Vagina (tissue), 2 donors: Measurements from ENCODE around the gene ALDH2. TPM values are rescaled to one million over a fixed set of nuclear protein-coding genes. Genes with fewer than 3 reads are reported as not detected.
"Not testable (repeated sequence)": the region's sequence is repeated elsewhere in the genome, so short reads cannot be mapped to it uniquely, and the experiment has no call there.

ENCODE experiments used
- DNase-seq, 2 donors: peaks; one replicate each; pipeline ENCODE4 v3.0.0-alpha.2; 2017; ENCODE audit errors: extremely low spot score in 2 of 2
- H3K27ac ChIP-seq: fragments of 200-600 bp; sonication (generic); one replicate; pipeline ENCODE4 v1.5.1; 2019
- H3K27me3 ChIP-seq: fragments of 200-600 bp; sonication (generic); one replicate; pipeline ENCODE4 v1.5.1; 2019
- H3K36me3 ChIP-seq, 2 donors: fragments of 200-600 bp; sonication (generic); one replicate each; pipeline ENCODE4 v1.5.1; 2017 to 2019
- H3K4me1 ChIP-seq: fragments of 200-600 bp; sonication (generic); one replicate; pipeline ENCODE4 v1.5.1; 2019
- H3K4me3 ChIP-seq, 2 donors: fragments of 200-600 bp; sonication (generic); 1 replicate in 1 of 2; 2 replicates in 1 of 2; pipeline ENCODE4 v1.5.1; 2016 to 2019
- H3K9me3 ChIP-seq: fragments of 200-600 bp; sonication (generic); one replicate; pipeline ENCODE4 v1.5.1; 2019
- CTCF ChIP-seq, 3 experiments: fragments of 450-650 bp in 2 of 3; fragments of 200-600 bp in 1 of 3; sonication (generic) in 1 of 3; IDR thresholded peaks; one replicate each; pipeline ENCODE4 v1.5.1; 2017 to 2019; ENCODE audit warnings: antibody characterized with exemption in 3 of 3, mild to moderate bottlenecking in 2 of 3, moderate library complexity in 2 of 3
- POLR2A ChIP-seq, 2 donors: fragments of 450-650 bp; IDR thresholded peaks; one replicate each; pipeline ENCODE4 v1.6.1; 2017; ENCODE audit warnings: antibody characterized with exemption in 2 of 2, mild to moderate bottlenecking in 2 of 2, moderate library complexity in 2 of 2
- POLR2AphosphoS5 ChIP-seq, 2 donors: sonication (generic); formaldehyde crosslinking; IDR thresholded peaks; one replicate each; pipeline ENCODE4 v1.9.0; 2017; ENCODE audit warnings: antibody characterized with exemption in 2 of 2, mild to moderate bottlenecking in 2 of 2, low read depth in 1 of 2; ENCODE audit not compliant: insufficient read depth in 1 of 2
- intact Hi-C: fragments of 100-400 bp; cut with DNase I; formaldehyde crosslinking; loops from one replicate; pipeline ENCODE4 v1.15.1; 2023
- total RNA-seq: library from RNA; depleted of rRNA; stranded (reverse); fragments of >200 nt; gene quantifications from one replicate; pipeline ENCODE4 v1.2.3, GENCODE V29; 2016

Gene ALDH2
- 97.2 TPM for total RNA-seq

GRCh38 chr12:111766608-111767361 is at the start of gene ALDH2:
Gene ALDH2 (plus strand): TSS chr12:111766933. CDS start chr12:111766983, 50 bp downstream.
- peak within 1 kb of the TSS; percentile 66 to 87 for H3K4me3 ChIP-seq
- intact Hi-C loops, result no loop called here
- DNase-seq, result no peak
- TF ChIP-seq POLR2AphosphoS5 (IDR thresholded peaks at IDR 0.05; ENCODE audit: insufficient read depth in 1 of 2, low read depth in 1 of 2) (peak in 1 of 2 donors; percentile 79), POLR2A (IDR thresholded peaks at IDR 0.05) (peak in 1 of 2 donors; percentile 77), CTCF (IDR thresholded peaks at IDR 0.05) (no peak)
- no peaks in the 10 kb centered on the region for H3K27me3 ChIP-seq
- H3K4me1 ChIP-seq, result peaks cover 54% of the 10 kb centered on the region
- no peaks in the 10 kb centered on the region for H3K9me3 ChIP-seq
- H3K27ac ChIP-seq, result peak within 1 kb of the TSS; percentile 88
- no peaks in the 10 kb centered on the region for H3K36me3 ChIP-seq

- not testable (repeated sequence) for H3K27ac ChIP-seq
Measured at GRCh38 chr12:111719316-111719715, 47.4 kb upstream of the ALDH2 start.

DNA sequence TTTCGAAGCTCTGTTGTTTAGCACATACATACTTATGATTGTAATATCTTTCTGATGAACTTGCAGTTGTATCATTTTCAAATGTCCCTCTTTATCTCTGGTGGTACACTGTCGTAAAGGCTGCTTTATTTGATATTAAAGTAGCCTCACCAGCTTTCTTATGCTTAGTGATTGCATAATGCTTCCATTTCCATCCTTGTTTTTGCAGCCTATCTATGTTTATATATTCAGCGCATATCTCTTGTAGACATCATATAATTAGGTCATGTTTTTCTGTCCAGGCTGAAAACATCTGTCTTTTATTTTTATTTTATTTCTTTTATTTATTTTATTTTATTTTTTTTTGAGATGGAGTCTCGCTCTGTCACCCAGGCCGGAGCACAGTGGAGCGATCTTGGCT is 46.3 kb upstream of the ALDH2 start:
- intact Hi-C loops, result no loop called here
- Histone ChIP-seq H3K4me3 (no peak overlapping the region), H3K36me3 (peaks cover 0 to 34% of the 10 kb centered on the region in 2 donors), H3K27ac (no peak overlapping the region), H3K27me3 (no peaks in the 10 kb centered on the region), H3K9me3 (no peaks in the 10 kb centered on the region), H3K4me1 (no peaks in the 10 kb centered on the region)
- no peak for DNase-seq
- TF ChIP-seq CTCF (IDR thresholded peaks at IDR 0.05) (no peak), POLR2AphosphoS5 (IDR thresholded peaks at IDR 0.05; ENCODE audit: insufficient read depth in 1 of 2, low read depth in 1 of 2) (no peak), POLR2A (IDR thresholded peaks at IDR 0.05) (no peak)

More at GRCh38 chr12:111719316-111719715, 47.4 kb upstream of the ALDH2 start:
- H3K36me3 ChIP-seq, result peaks cover 0 to 41% of the 10 kb centered on the region in 2 donors
- H3K4me1 ChIP-seq, DNase-seq, H3K27me3 ChIP-seq, H3K9me3 ChIP-seq, H3K4me3 ChIP-seq, intact Hi-C loops: not testable (repeated sequence)

DNA sequence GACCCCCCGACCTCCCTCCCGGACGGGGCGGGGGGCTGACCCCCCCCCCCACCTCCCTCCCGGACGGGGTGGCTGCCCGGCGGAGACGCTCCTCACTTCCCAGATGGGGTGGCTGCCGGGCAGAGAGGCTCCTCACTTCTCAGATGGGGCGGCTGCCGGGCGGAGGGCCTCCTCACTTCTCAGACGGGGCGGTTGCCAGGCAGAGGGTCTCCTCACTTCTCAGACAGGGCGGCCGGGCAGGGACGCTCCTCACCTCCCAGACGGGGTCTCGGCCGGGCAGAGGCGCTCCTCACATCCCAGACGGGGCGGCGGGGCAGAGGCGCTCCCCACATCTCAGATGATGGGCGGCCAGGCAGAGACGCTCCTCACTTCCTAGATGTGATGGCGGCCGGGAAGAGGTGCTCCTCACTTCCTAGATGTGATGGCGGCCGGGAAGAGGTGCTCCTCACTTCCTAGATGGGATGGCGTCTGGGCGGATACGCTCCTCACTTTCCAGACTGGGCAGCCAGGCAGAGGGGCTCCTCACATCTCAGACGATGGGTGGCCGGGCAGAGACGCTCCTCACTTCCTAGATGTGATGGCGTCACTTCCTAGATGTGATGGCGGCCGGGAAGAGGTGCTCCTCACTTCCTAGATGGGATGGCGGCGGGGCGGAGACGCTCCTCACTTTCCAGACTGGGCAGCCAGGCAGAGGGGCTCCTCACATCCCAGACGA is 42.9 kb upstream of the ALDH2 start:
- H3K27me3 ChIP-seq, H3K9me3 ChIP-seq, DNase-seq, intact Hi-C loops, H3K27ac ChIP-seq, H3K4me3 ChIP-seq, H3K4me1 ChIP-seq: not testable (repeated sequence)
- H3K36me3 ChIP-seq, result peaks cover 0 to 33% of the 10 kb centered on the region in 2 donors

DNA sequence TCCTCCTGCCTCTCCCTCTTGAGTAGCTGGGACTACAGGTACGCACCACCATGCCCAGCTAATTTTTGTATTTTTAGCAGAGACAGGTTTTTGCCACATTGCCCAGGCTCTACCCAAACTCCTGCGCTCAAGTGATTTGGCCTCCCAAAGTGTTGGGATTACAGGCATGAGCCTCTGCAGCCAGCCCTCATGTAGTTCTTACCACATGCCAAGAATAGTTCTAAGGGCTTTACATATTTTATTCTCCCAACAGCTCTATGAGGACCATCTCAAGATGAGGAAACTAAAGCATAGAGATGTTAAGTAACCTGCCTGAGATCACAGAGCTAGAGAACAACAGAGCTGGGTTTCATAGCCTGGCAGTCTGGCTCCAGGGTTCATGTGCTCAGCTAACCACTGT is 37.9 kb upstream of the ALDH2 start:
- intact Hi-C loops, result no loop called here
- Histone ChIP-seq H3K4me1 (no peaks in the 10 kb centered on the region), H3K9me3 (no peaks in the 10 kb centered on the region), H3K27ac (no peak overlapping the region), H3K36me3 (peaks cover 0 to 26% of the 10 kb centered on the region in 2 donors), H3K27me3 (no peaks in the 10 kb centered on the region), H3K4me3 (no peak overlapping the region)
- no peak for DNase-seq
- TF ChIP-seq POLR2A (IDR thresholded peaks at IDR 0.05), result no peak

GRCh38 chr12:111730420-111730819 is 36.3 kb upstream of the ALDH2 start:
- Histone ChIP-seq H3K27ac (no peak overlapping the region), H3K9me3 (no peaks in the 10 kb centered on the region), H3K4me1 (no peaks in the 10 kb centered on the region), H3K36me3 (peaks cover 0 to 34% of the 10 kb centered on the region in 2 donors), H3K4me3 (no peak overlapping the region), H3K27me3 (no peaks in the 10 kb centered on the region)
- no peak for DNase-seq
- TF ChIP-seq CTCF (IDR thresholded peaks at IDR 0.05), result no peak
- TF ChIP-seq POLR2AphosphoS5 (IDR thresholded peaks at IDR 0.05; ENCODE audit: insufficient read depth in 1 of 2, low read depth in 1 of 2), result no peak
- TF ChIP-seq POLR2A (IDR thresholded peaks at IDR 0.05), result no peak
- intact Hi-C loops, result no loop called here
